ENCODE results near the gene NMNAT2.

NMNAT2 gene

DNA sequence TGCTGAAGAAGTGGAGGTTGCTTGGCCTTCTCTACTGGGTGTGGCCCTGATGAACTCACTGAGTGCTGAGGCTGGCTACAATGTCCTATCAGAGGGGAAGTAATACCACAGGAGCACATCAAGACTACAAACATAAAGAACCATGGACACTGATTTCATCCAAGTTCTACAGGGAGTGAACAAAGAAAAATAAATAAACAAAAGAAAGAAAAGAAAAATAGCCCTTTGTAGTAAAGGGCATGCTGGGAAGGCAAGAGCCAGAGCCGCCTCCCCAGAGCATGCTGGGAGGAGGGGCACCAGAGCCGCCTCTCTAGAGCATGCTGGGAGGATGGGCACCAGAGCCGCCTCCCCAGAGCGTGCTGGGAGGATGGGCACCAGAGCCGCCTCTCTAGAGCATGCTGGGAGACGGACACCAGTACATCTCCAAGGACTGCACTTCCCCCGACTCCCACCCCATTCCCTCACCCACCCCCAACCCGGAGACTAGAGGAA is 166.2 kb downstream of the NMNAT2 start:
- Histone ChIP-seq H3K9ac (ENCODE audit: low read depth in 1 of 2, low read length in 2 of 2) (no peak overlapping the region), H3K4me3 (ENCODE audit: low read length in 2 of 2) (no peak overlapping the region), H3K27ac (ENCODE audit: low read depth in 2 of 2, low read length in 2 of 2) (no peak overlapping the region), H3K4me1 (ENCODE audit: control insufficient read depth in 2 of 2, insufficient read depth in 2 of 2, low read length in 2 of 2) (no peaks in the 10 kb centered on the region), H3K9me3 (ENCODE audit: control insufficient read depth in 2 of 2, low read length in 2 of 2) (no peaks in the 10 kb centered on the region), H3K36me3 (ENCODE audit: control insufficient read depth in 2 of 2, insufficient read depth in 2 of 2, low read length in 2 of 2) (no peaks in the 10 kb centered on the region), H3K27me3 (ENCODE audit: control insufficient read depth in 2 of 2, insufficient read depth in 2 of 2, low read length in 2 of 2) (no peaks in the 10 kb centered on the region)

GRCh38 chr1:183251101-183251958 is 166.8 kb downstream of the NMNAT2 start:
- H3K9ac ChIP-seq (ENCODE audit: low read depth in 1 of 2, low read length in 2 of 2) = no peak overlapping the region

GRCh38 chr1:183249941-183250452 is 168.2 kb downstream of the NMNAT2 start:
- Histone ChIP-seq H3K36me3 (ENCODE audit: control insufficient read depth in 2 of 2, insufficient read depth in 2 of 2, low read length in 2 of 2) (no peaks in the 10 kb centered on the region), H3K9ac (ENCODE audit: low read depth in 1 of 2, low read length in 2 of 2) (no peak overlapping the region), H3K4me3 (ENCODE audit: low read length in 2 of 2) (no peak overlapping the region), H3K27ac (ENCODE audit: low read depth in 2 of 2, low read length in 2 of 2) (no peak overlapping the region), H3K4me1 (ENCODE audit: control insufficient read depth in 2 of 2, insufficient read depth in 2 of 2, low read length in 2 of 2) (no peaks in the 10 kb centered on the region), H3K9me3 (ENCODE audit: control insufficient read depth in 2 of 2, low read length in 2 of 2) (no peaks in the 10 kb centered on the region), H3K27me3 (ENCODE audit: control insufficient read depth in 2 of 2, insufficient read depth in 2 of 2, low read length in 2 of 2) (no peaks in the 10 kb centered on the region)

More at GRCh38 chr1:183251101-183251958, 166.8 kb downstream of the NMNAT2 start:
- no peaks in the 10 kb centered on the region for H3K4me1 ChIP-seq (ENCODE audit: control insufficient read depth in 2 of 2, insufficient read depth in 2 of 2, low read length in 2 of 2)
- H3K27me3 ChIP-seq (ENCODE audit: control insufficient read depth in 2 of 2, insufficient read depth in 2 of 2, low read length in 2 of 2) = no peaks in the 10 kb centered on the region
- H3K4me3 ChIP-seq (ENCODE audit: low read length in 2 of 2) = no peak overlapping the region
- H3K9me3 ChIP-seq (ENCODE audit: control insufficient read depth in 2 of 2, low read length in 2 of 2) = no peaks in the 10 kb centered on the region
- H3K27ac ChIP-seq (ENCODE audit: low read depth in 2 of 2, low read length in 2 of 2) = no peak overlapping the region
- H3K36me3 ChIP-seq (ENCODE audit: control insufficient read depth in 2 of 2, insufficient read depth in 2 of 2, low read length in 2 of 2) = no peaks in the 10 kb centered on the region

GRCh38 chr1:183248989-183249691 is 169.0 kb downstream of the NMNAT2 start:
- H3K27ac ChIP-seq (ENCODE audit: low read depth in 2 of 2, low read length in 2 of 2) = no peak overlapping the region
- no peaks in the 10 kb centered on the region for H3K4me1 ChIP-seq (ENCODE audit: control insufficient read depth in 2 of 2, insufficient read depth in 2 of 2, low read length in 2 of 2)
- H3K9me3 ChIP-seq (ENCODE audit: control insufficient read depth in 2 of 2, low read length in 2 of 2) = no peaks in the 10 kb centered on the region

GRCh38 chr1:183247931-183248330 is 170.2 kb downstream of the NMNAT2 start:
- Histone ChIP-seq H3K27me3 (ENCODE audit: control insufficient read depth in 2 of 2, insufficient read depth in 2 of 2, low read length in 2 of 2) (no peaks in the 10 kb centered on the region), H3K4me1 (ENCODE audit: control insufficient read depth in 2 of 2, insufficient read depth in 2 of 2, low read length in 2 of 2) (no peaks in the 10 kb centered on the region), H3K9me3 (ENCODE audit: control insufficient read depth in 2 of 2, low read length in 2 of 2) (no peaks in the 10 kb centered on the region), H3K9ac (ENCODE audit: low read depth in 1 of 2, low read length in 2 of 2) (no peak overlapping the region), H3K27ac (ENCODE audit: low read depth in 2 of 2, low read length in 2 of 2) (no peak overlapping the region), H3K36me3 (ENCODE audit: control insufficient read depth in 2 of 2, insufficient read depth in 2 of 2, low read length in 2 of 2) (peaks cover 0 to 5% of the 10 kb centered on the region in 2 donors), H3K4me3 (ENCODE audit: low read length in 2 of 2) (no peak overlapping the region)

More at GRCh38 chr1:183248989-183249691, 169.0 kb downstream of the NMNAT2 start:
- Histone ChIP-seq H3K36me3 (ENCODE audit: control insufficient read depth in 2 of 2, insufficient read depth in 2 of 2, low read length in 2 of 2) (no peaks in the 10 kb centered on the region), H3K9ac (ENCODE audit: low read depth in 1 of 2, low read length in 2 of 2) (no peak overlapping the region), H3K27me3 (ENCODE audit: control insufficient read depth in 2 of 2, insufficient read depth in 2 of 2, low read length in 2 of 2) (no peaks in the 10 kb centered on the region), H3K4me3 (ENCODE audit: low read length in 2 of 2) (no peak overlapping the region)

DNA sequence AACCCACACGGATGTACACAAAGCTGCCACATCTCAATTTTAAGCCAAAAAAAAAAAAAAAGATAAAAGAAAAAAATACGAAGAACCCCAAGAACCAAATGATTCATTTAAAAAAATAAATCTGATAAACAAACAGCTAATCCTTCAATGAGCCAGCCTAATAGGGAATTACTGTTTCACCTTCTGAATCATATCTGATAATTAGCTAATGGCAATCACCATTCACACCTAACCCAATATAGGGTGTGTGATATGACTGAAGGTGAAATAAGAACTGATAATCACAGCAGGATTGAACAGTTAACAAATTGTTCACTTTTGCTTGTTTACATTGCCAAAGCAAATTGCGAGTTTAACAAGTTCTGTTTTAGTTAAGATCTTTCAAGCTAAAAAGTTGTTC is 170.7 kb downstream of the NMNAT2 start:
- no peak overlapping the region for H3K9ac ChIP-seq (ENCODE audit: low read depth in 1 of 2, low read length in 2 of 2)
- no peak overlapping the region for H3K27ac ChIP-seq (ENCODE audit: low read depth in 2 of 2, low read length in 2 of 2)
- H3K36me3 ChIP-seq (ENCODE audit: control insufficient read depth in 2 of 2, insufficient read depth in 2 of 2, low read length in 2 of 2) = peaks cover 0 to 5% of the 10 kb centered on the region in 2 donors
- H3K4me3 ChIP-seq (ENCODE audit: low read length in 2 of 2) = no peak overlapping the region
- no peaks in the 10 kb centered on the region for H3K9me3 ChIP-seq (ENCODE audit: control insufficient read depth in 2 of 2, low read length in 2 of 2)
- H3K4me1 ChIP-seq (ENCODE audit: control insufficient read depth in 2 of 2, insufficient read depth in 2 of 2, low read length in 2 of 2) = no peaks in the 10 kb centered on the region
- H3K27me3 ChIP-seq (ENCODE audit: control insufficient read depth in 2 of 2, insufficient read depth in 2 of 2, low read length in 2 of 2) = no peaks in the 10 kb centered on the region

DNA sequence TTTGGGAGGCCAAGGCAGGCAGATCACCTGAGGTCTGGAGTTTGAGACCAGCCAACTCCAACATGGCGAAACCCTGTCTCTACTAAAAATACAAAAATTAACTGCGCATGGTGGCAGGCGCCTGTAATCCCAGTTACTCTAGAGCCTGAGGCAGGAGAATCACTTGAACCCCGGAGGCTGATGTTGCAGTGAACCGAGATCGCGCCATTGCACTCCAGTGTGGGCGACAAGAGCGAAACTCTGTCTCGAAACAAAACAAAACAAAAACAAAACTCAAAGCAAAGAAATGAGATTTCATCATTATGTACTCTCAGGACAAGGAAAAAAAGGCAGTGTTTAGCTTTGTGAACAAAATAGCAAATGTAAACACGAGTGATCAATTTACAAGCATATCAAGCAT is 171.1 kb downstream of the NMNAT2 start:
- Histone ChIP-seq H3K4me1 (ENCODE audit: control insufficient read depth in 2 of 2, insufficient read depth in 2 of 2, low read length in 2 of 2) (no peaks in the 10 kb centered on the region), H3K36me3 (ENCODE audit: control insufficient read depth in 2 of 2, insufficient read depth in 2 of 2, low read length in 2 of 2) (peaks cover 0 to 5% of the 10 kb centered on the region in 2 donors), H3K9me3 (ENCODE audit: control insufficient read depth in 2 of 2, low read length in 2 of 2) (no peaks in the 10 kb centered on the region), H3K4me3 (ENCODE audit: low read length in 2 of 2) (no peak overlapping the region), H3K9ac (ENCODE audit: low read depth in 1 of 2, low read length in 2 of 2) (no peak overlapping the region), H3K27me3 (ENCODE audit: control insufficient read depth in 2 of 2, insufficient read depth in 2 of 2, low read length in 2 of 2) (no peaks in the 10 kb centered on the region), H3K27ac (ENCODE audit: low read depth in 2 of 2, low read length in 2 of 2) (no peak overlapping the region)

DNA sequence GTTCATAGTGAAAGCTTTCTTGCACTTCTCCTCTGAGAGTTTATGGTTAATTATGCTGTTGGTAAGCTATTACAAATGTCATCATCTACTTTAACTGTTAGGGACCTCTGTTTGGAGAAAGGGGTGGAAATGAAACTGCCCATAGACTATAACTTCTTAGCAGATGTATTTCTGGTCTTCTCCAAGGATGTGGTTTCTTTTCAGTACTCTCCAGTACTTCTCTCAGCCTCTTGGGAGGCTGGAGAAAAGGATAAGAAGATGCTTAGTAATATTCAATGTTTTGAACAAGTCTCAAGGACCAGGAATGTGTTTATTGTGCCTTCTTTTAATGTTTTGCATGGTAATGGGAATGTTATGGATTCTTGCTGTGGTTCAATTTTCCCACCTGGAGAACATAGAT is 171.7 kb downstream of the NMNAT2 start:
- Histone ChIP-seq H3K4me3 (ENCODE audit: low read length in 2 of 2) (no peak overlapping the region), H3K36me3 (ENCODE audit: control insufficient read depth in 2 of 2, insufficient read depth in 2 of 2, low read length in 2 of 2) (peaks cover 0 to 5% of the 10 kb centered on the region in 2 donors), H3K27me3 (ENCODE audit: control insufficient read depth in 2 of 2, insufficient read depth in 2 of 2, low read length in 2 of 2) (no peaks in the 10 kb centered on the region), H3K9me3 (ENCODE audit: control insufficient read depth in 2 of 2, low read length in 2 of 2) (no peaks in the 10 kb centered on the region), H3K9ac (ENCODE audit: low read depth in 1 of 2, low read length in 2 of 2) (no peak overlapping the region), H3K27ac (ENCODE audit: low read depth in 2 of 2, low read length in 2 of 2) (no peak overlapping the region), H3K4me1 (ENCODE audit: control insufficient read depth in 2 of 2, insufficient read depth in 2 of 2, low read length in 2 of 2) (no peaks in the 10 kb centered on the region)

GRCh38 chr1:183245357-183245756 is 172.8 kb downstream of the NMNAT2 start:
- no peak overlapping the region for H3K9ac ChIP-seq (ENCODE audit: low read depth in 1 of 2, low read length in 2 of 2)
- no peak overlapping the region for H3K4me3 ChIP-seq (ENCODE audit: low read length in 2 of 2)
- H3K9me3 ChIP-seq (ENCODE audit: control insufficient read depth in 2 of 2, low read length in 2 of 2) = no peaks in the 10 kb centered on the region
- H3K4me1 ChIP-seq (ENCODE audit: control insufficient read depth in 2 of 2, insufficient read depth in 2 of 2, low read length in 2 of 2) = no peaks in the 10 kb centered on the region
- H3K27me3 ChIP-seq (ENCODE audit: control insufficient read depth in 2 of 2, insufficient read depth in 2 of 2, low read length in 2 of 2) = no peaks in the 10 kb centered on the region
- H3K27ac ChIP-seq (ENCODE audit: low read depth in 2 of 2, low read length in 2 of 2) = no peak overlapping the region
- H3K36me3 ChIP-seq (ENCODE audit: control insufficient read depth in 2 of 2, insufficient read depth in 2 of 2, low read length in 2 of 2) = peaks cover 0 to 5% of the 10 kb centered on the region in 2 donors

- Histone ChIP-seq H3K9me3 (ENCODE audit: control insufficient read depth in 2 of 2, low read length in 2 of 2) (no peaks in the 10 kb centered on the region), H3K27ac (ENCODE audit: low read depth in 2 of 2, low read length in 2 of 2) (peak overlapping the region in 1 of 2 donors; percentile 60), H3K4me1 (ENCODE audit: control insufficient read depth in 2 of 2, insufficient read depth in 2 of 2, low read length in 2 of 2) (no peaks in the 10 kb centered on the region), H3K36me3 (ENCODE audit: control insufficient read depth in 2 of 2, insufficient read depth in 2 of 2, low read length in 2 of 2) (peaks cover 3 to 5% of the 10 kb centered on the region in 2 donors), H3K4me3 (ENCODE audit: low read length in 2 of 2) (no peak overlapping the region), H3K27me3 (ENCODE audit: control insufficient read depth in 2 of 2, insufficient read depth in 2 of 2, low read length in 2 of 2) (no peaks in the 10 kb centered on the region), H3K9ac (ENCODE audit: low read depth in 1 of 2, low read length in 2 of 2) (no peak overlapping the region)
These were observed 173.7 kb downstream of the NMNAT2 start for GRCh38 chr1:183244466-183244865.

Data from mucosa of rectum (tissue), 2 donors.